Osteocyte (in vitro differentiated cells): ENCODE results near the gene TRIM9. TPM values are rescaled to one million over a fixed set of nuclear protein-coding genes. Genes with fewer than 3 reads are reported as not detected.
A peak's percentile ranks its signal among the peaks of the same experiment; 100 is the strongest.

ENCODE experiments used
- DNase-seq: peaks from one replicate; pipeline ENCODE4 v3.0.0; 2021; ENCODE audit warnings: mixed read lengths; ENCODE audit not compliant: unreplicated experiment; ENCODE audit errors: extremely low spot score
- H3K27ac Mint-ChIP-seq: one replicate; pipeline ENCODE4 v1.8.0; 2021; ENCODE audit warnings: mild to moderate bottlenecking, mixed read lengths; ENCODE audit not compliant: unreplicated experiment
- H3K27me3 Mint-ChIP-seq: one replicate; pipeline ENCODE4 v1.8.0; 2021; ENCODE audit warnings: mixed read lengths; ENCODE audit not compliant: unreplicated experiment
- H3K36me3 Mint-ChIP-seq: one replicate; pipeline ENCODE4 v1.8.0; 2021; ENCODE audit warnings: mixed read lengths; ENCODE audit not compliant: unreplicated experiment
- H3K4me1 Mint-ChIP-seq: one replicate; pipeline ENCODE4 v1.8.0; 2021; ENCODE audit warnings: mixed read lengths; ENCODE audit not compliant: unreplicated experiment
- H3K4me3 Mint-ChIP-seq: one replicate; pipeline ENCODE4 v1.8.0; 2021; ENCODE audit warnings: mild to moderate bottlenecking, moderate library complexity, mixed read lengths; ENCODE audit not compliant: unreplicated experiment
- H3K9me3 Mint-ChIP-seq: one replicate; pipeline ENCODE4 v1.8.0; 2021; ENCODE audit warnings: mixed read lengths; ENCODE audit not compliant: unreplicated experiment
- CTCF ChIP-seq: fragments of 200-600 bp; sonication (generic); IDR thresholded peaks from 2 replicates; pipeline ENCODE4 v1.5.0; 2021; ENCODE audit warnings: antibody characterized with exemption, mild to moderate bottlenecking, moderate library complexity
- total RNA-seq: library from RNA; stranded (reverse); gene quantifications from 2 replicates; pipeline ENCODE4 v1.2.1, GENCODE V29; 2021

The TRIM9 gene
- total RNA-seq, 1 donor from 2014 or later: 4.8 TPM

DNA sequence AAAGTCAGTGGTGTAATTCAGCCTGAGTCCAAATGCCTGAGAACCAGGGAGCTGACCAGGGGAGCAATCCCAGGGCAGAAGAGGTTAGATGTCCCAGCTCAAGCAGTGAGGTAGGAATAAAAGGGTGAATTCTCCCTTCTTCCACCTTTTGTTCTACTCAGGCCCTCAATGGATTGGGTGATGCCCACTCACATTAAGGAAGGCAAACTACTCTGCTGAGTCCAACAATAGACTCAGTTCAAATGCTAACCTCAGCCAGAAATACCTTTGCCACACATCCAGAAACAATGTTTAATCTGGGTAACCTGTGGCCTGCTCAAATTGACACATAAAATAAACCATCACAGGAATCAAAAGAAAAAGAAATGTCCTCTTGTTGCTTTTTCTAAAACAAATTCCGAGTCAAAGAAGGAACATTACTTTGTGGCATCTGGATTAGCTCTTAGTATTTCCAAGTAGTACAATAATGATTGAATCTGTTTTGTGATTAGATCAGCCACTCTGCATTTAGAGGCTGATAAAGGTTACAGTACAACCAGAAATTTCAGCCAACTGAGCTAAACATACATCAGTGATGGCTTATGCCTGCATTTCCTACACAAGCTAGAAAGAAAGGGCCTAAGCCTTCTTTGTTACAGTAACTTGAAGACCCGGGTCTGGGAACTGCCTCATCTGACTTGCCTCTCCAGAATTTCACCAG, 43.6 kb upstream of the TRIM9 start:
- Mint-ChIP-seq H3K27ac (no peak overlapping the region), H3K36me3 (peaks cover 6% of the 10 kb centered on the region), H3K4me1 (peaks cover 3% of the 10 kb centered on the region), H3K27me3 (peaks cover 6% of the 10 kb centered on the region), H3K4me3 (no peak overlapping the region), H3K9me3 (peaks cover 15% of the 10 kb centered on the region)
- no peak for TF ChIP-seq CTCF
- no peak for DNase-seq

DNA sequence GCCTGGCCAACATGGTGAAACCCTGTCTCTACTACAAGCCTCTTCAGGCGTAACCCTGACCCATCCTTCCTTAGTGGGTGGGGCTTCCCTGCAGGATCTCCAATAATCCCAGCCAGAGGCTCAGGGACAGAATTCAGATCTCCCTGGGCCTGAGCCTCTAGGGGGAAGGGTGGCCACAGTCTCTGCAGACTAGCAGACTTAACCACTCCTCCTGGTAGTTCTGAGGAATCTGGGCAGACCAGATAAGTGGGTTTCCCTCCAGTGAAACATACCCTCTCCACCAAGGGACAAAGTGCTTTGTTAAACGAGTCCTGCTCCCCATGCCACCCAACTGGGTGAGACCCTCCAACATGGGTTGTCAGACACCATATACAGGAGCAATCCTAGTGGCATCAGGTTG, 36.6 kb upstream of the TRIM9 start:
- TF ChIP-seq CTCF: no peak
- H3K27ac Mint-ChIP-seq: no peak overlapping the region
- peaks cover 23% of the 10 kb centered on the region for H3K9me3 Mint-ChIP-seq
- H3K36me3 Mint-ChIP-seq: peaks cover 6% of the 10 kb centered on the region
- H3K4me3 Mint-ChIP-seq: no peak overlapping the region
- H3K4me1 Mint-ChIP-seq: no peaks in the 10 kb centered on the region
- no peak for DNase-seq
- peaks cover 6% of the 10 kb centered on the region for H3K27me3 Mint-ChIP-seq

- no peak for DNase-seq
- no peak for TF ChIP-seq CTCF
- H3K27me3 Mint-ChIP-seq: peaks cover 3% of the 10 kb centered on the region
- peaks cover 3% of the 10 kb centered on the region for H3K36me3 Mint-ChIP-seq
- no peak overlapping the region for H3K4me3 Mint-ChIP-seq
- no peaks in the 10 kb centered on the region for H3K4me1 Mint-ChIP-seq
- H3K9me3 Mint-ChIP-seq: peaks cover 12% of the 10 kb centered on the region
- no peak overlapping the region for H3K27ac Mint-ChIP-seq
Measured at GRCh38 chr14:51129130-51129529, 34.2 kb upstream of the TRIM9 start.

DNA sequence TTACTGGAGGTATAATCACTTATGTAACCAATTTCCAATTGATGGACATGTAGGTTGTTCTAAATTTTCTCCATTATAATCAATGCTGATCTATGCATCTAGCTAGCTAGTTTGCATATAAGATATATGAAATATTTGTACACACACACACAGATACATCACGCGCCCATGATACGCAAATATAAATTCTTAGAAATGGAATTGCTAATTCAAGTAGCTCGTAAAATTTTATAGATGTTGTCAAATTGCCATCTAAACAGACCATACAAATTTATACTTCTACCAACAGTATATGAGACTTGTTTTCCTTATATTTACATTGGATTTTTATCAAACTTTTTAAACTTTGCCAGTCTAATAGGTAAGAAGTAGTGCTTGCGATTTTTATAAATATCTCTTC, 29.1 kb upstream of the TRIM9 start:
- H3K4me3 Mint-ChIP-seq: no peak overlapping the region
- no peaks in the 10 kb centered on the region for H3K9me3 Mint-ChIP-seq
- H3K27me3 Mint-ChIP-seq: no peaks in the 10 kb centered on the region
- DNase-seq: no peak
- no peaks in the 10 kb centered on the region for H3K36me3 Mint-ChIP-seq
- TF ChIP-seq CTCF: no peak
- H3K27ac Mint-ChIP-seq: no peak overlapping the region
- H3K4me1 Mint-ChIP-seq: peaks cover 29% of the 10 kb centered on the region

DNA sequence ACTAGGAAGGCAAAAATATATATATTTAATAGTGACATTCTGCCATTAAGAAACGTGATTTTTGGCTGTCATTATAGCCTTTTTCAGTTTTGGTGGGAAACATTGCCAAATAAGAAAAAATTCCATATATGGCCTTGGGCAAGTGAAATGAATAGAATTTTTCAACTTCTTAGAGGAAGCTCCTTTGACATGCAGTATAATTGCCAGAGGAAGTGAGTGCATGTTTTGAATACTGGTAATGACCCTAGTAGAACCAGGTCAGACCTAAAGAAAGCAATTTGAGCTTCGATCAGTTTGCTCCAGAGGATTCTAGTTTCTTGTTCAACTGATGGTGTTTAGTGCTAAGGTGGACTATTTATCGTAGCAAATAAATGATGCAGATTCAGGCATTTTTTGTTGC, 26.2 kb upstream of the TRIM9 start:
- no peak overlapping the region for H3K4me3 Mint-ChIP-seq
- DNase-seq: no peak

More for the DNA sequence above, 26.2 kb upstream of the TRIM9 start:
- H3K4me1 Mint-ChIP-seq: peaks cover 29% of the 10 kb centered on the region
- TF ChIP-seq CTCF: no peak
- peak overlapping the region; percentile 73 for H3K27ac Mint-ChIP-seq
- no peaks in the 10 kb centered on the region for H3K9me3 Mint-ChIP-seq
- H3K27me3 Mint-ChIP-seq: peaks cover 3% of the 10 kb centered on the region
- no peaks in the 10 kb centered on the region for H3K36me3 Mint-ChIP-seq
